ENCODE results near the gene CACNA1B. TPM values are rescaled to one million over a fixed set of nuclear protein-coding genes. Genes with fewer than 3 reads are reported as not detected.

Gene CACNA1B
- total RNA-seq, 1 experiment from 2014 or later, result 7.8 TPM

GRCh38 chr9:137838576-137838975 is 39.0 kb upstream of the CACNA1B start:
- no peak overlapping the region for H3K23ac ChIP-seq (ENCODE audit: insufficient read length, low read depth, low read length)
- H3K14ac ChIP-seq (ENCODE audit: insufficient read depth, low read length), result no peak overlapping the region
- WGBS (ENCODE audit: extremely low coverage, insufficient read length, low lambda C conversion rate), result no CpG with 5 or more reads among the region's 10 CpGs
- H3K23me2 ChIP-seq (ENCODE audit: insufficient read length, low read depth, low read length, poor library complexity, severe bottlenecking), result no peaks in the 10 kb centered on the region
- no peaks in the 10 kb centered on the region for H3K79me1 ChIP-seq (ENCODE audit: insufficient read depth, low read depth, low read length, poor library complexity, severe bottlenecking)
- no peak overlapping the region for H3K4ac ChIP-seq (ENCODE audit: low read depth, low read length)
- H3K4me3 Mint-ChIP-seq, result no peak overlapping the region
- no peak overlapping the region for H4K8ac ChIP-seq (replicated peaks; ENCODE audit: insufficient read length, low read depth, low read length)
- H3K27me3 ChIP-seq (ENCODE audit: insufficient read depth, low read length), result no peaks in the 10 kb centered on the region
- no peak overlapping the region for H3K27ac ChIP-seq (ENCODE audit: insufficient read length, low read depth, low read length)
- H3K18ac ChIP-seq (ENCODE audit: insufficient read length, low read depth, low read length), result no peak overlapping the region
- H2BK15ac ChIP-seq (ENCODE audit: low read depth, low read length), result no peak overlapping the region
- no peak overlapping the region for H4K5ac ChIP-seq (ENCODE audit: insufficient read length, low read depth, low read length)
- peaks cover 6 to 9% of the 10 kb centered on the region in 2 experiments; a peak in 2 of 5 replicates for H3K9me3 Mint-ChIP-seq
- TF ChIP-seq CTCF (conservative IDR thresholded peaks at IDR 0.05), result no peak
- H2BK120ac ChIP-seq (ENCODE audit: low read depth, low read length, poor library complexity, severe bottlenecking), result no peak overlapping the region
- no peak overlapping the region for H3K56ac ChIP-seq (ENCODE audit: insufficient read length, low read depth, low read length)
- H3K79me2 ChIP-seq (ENCODE audit: insufficient read depth, low read length), result no peaks in the 10 kb centered on the region
- H2BK5ac ChIP-seq (ENCODE audit: insufficient read length, low read length), result no peak overlapping the region
- H4K91ac ChIP-seq (ENCODE audit: insufficient read length, low read depth, low read length), result no peak overlapping the region
- no peaks in the 10 kb centered on the region for H3K9me3 ChIP-seq (ENCODE audit: control insufficient read depth, low read depth, low read length)
- H3K4me2 ChIP-seq (ENCODE audit: insufficient read depth, insufficient read length, low read length), result no peak overlapping the region
- H3K27ac Mint-ChIP-seq, result no peak overlapping the region
- H4K20me1 ChIP-seq (ENCODE audit: control insufficient read depth, insufficient read depth, insufficient read length), result no peaks in the 10 kb centered on the region
- H2AFZ ChIP-seq (ENCODE audit: low read length), result no peak overlapping the region
- peaks cover 7 to 20% (median 19%) of the 10 kb centered on the region in 3 experiments; a peak in 6 of 7 replicates for H3K36me3 Mint-ChIP-seq (ENCODE audit: insufficient read depth in 1 of 3, low read depth in 3 of 3)
- no peaks in the 10 kb centered on the region for H3K4me1 ChIP-seq (ENCODE audit: insufficient read depth, low read length)
- no peaks in the 10 kb centered on the region; a peak in 1 of 4 replicates for H3K4me1 Mint-ChIP-seq
- H3K27me3 Mint-ChIP-seq (ENCODE audit: low read depth), result no peaks in the 10 kb centered on the region
- no peak for DNase-seq
- no peak overlapping the region for H2BK12ac ChIP-seq (ENCODE audit: insufficient read length, low read depth, low read length)
- no peak overlapping the region for H3T11ph ChIP-seq (ENCODE audit: low read length)
- no peak overlapping the region for H2AK5ac ChIP-seq (ENCODE audit: insufficient read length, low read length)
- no peak overlapping the region for H2BK20ac ChIP-seq (ENCODE audit: low read depth, low read length, poor library complexity, severe bottlenecking)
- no peak overlapping the region for H3K9ac ChIP-seq (ENCODE audit: extremely low read depth, insufficient read length, low read length)
